UCSD-AML1 (cell line): ENCODE measurements around the gene DSCAML1.

Experiments
- DNase-seq: peaks from one replicate; lab custom pipeline; 2025; ENCODE audit not compliant: unreplicated experiment; lab: John Stamatoyannopoulos, UW

DSCAML1 gene

GRCh38 chr11:117478926-117479325 is 318.1 kb downstream of the DSCAML1 start:
- no peak for DNase-seq

- no peak for DNase-seq
Measured at GRCh38 chr11:117478126-117478860, 318.7 kb downstream of the DSCAML1 start.

- DNase-seq: no peak
Measured at GRCh38 chr11:117477721-117478120, 319.3 kb downstream of the DSCAML1 start.

- no peak for DNase-seq
Measured at GRCh38 chr11:117476531-117477142, 320.4 kb downstream of the DSCAML1 start.

GRCh38 chr11:117475716-117476530 is 321.1 kb downstream of the DSCAML1 start:
- no peak for DNase-seq

- no peak for DNase-seq
Measured at GRCh38 chr11:117473481-117474091, 323.4 kb downstream of the DSCAML1 start.

- no peak for DNase-seq
Measured at GRCh38 chr11:117471776-117472175, 325.2 kb downstream of the DSCAML1 start.

GRCh38 chr11:117470576-117470975 is 326.4 kb downstream of the DSCAML1 start:
- DNase-seq: no peak

- no peak for DNase-seq
Measured at GRCh38 chr11:117468888-117469287, 328.1 kb downstream of the DSCAML1 start.

- DNase-seq: no peak
Measured at GRCh38 chr11:117467770-117468169, 329.2 kb downstream of the DSCAML1 start.

- DNase-seq: no peak
Measured at GRCh38 chr11:117466966-117467365, 330.1 kb downstream of the DSCAML1 start.

GRCh38 chr11:117465236-117465997 is 331.6 kb downstream of the DSCAML1 start:
- no peak for DNase-seq

GRCh38 chr11:117464778-117465177 is 332.2 kb downstream of the DSCAML1 start:
- DNase-seq: no peak

- no peak for DNase-seq
Measured at GRCh38 chr11:117462864-117463247, 334.2 kb downstream of the DSCAML1 start.

- no peak for DNase-seq
Measured at GRCh38 chr11:117462183-117462863, 334.7 kb downstream of the DSCAML1 start.

GRCh38 chr11:117461396-117462182 is 335.4 kb downstream of the DSCAML1 start:
- no peak for DNase-seq

GRCh38 chr11:117459979-117460300 is 337.1 kb downstream of the DSCAML1 start:
- no peak for DNase-seq

GRCh38 chr11:117459123-117459978 is 337.7 kb downstream of the DSCAML1 start:
- DNase-seq: no peak
